ENCODE data around the gene OR14A16.

GRCh38 chr1:247840818-247841217 is 16.9 kb upstream of the OR14A16 start:
- no peak for TF ChIP-seq ZNF513 (tag by site-specific recombination; IDR thresholded peaks at IDR 0.05)
- TF ChIP-seq ZNF416 (tag by site-specific recombination; IDR thresholded peaks at IDR 0.05) = no peak
- no peak for TF ChIP-seq CTCF (tag by site-specific recombination; IDR thresholded peaks at IDR 0.05)
- no peak for TF ChIP-seq ZBTB21 (tag by site-specific recombination; IDR thresholded peaks at IDR 0.05)
- TF ChIP-seq ZBTB7A (tag by site-specific recombination; IDR thresholded peaks at IDR 0.05; ENCODE audit: low read depth) = no peak
- TF ChIP-seq ZNF600 (tag by site-specific recombination; IDR thresholded peaks at IDR 0.05) = no peak
- TF ChIP-seq, protein P1, sequence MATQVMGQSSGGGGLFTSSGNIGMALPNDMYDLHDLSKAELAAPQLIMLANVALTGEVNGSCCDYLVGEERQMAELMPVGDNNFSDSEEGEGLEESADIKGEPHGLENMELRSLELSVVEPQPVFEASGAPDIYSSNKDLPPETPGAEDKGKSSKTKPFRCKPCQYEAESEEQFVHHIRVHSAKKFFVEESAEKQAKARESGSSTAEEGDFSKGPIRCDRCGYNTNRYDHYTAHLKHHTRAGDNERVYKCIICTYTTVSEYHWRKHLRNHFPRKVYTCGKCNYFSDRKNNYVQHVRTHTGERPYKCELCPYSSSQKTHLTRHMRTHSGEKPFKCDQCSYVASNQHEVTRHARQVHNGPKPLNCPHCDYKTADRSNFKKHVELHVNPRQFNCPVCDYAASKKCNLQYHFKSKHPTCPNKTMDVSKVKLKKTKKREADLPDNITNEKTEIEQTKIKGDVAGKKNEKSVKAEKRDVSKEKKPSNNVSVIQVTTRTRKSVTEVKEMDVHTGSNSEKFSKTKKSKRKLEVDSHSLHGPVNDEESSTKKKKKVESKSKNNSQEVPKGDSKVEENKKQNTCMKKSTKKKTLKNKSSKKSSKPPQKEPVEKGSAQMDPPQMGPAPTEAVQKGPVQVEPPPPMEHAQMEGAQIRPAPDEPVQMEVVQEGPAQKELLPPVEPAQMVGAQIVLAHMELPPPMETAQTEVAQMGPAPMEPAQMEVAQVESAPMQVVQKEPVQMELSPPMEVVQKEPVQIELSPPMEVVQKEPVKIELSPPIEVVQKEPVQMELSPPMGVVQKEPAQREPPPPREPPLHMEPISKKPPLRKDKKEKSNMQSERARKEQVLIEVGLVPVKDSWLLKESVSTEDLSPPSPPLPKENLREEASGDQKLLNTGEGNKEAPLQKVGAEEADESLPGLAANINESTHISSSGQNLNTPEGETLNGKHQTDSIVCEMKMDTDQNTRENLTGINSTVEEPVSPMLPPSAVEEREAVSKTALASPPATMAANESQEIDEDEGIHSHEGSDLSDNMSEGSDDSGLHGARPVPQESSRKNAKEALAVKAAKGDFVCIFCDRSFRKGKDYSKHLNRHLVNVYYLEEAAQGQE (tag by site-specific recombination; IDR thresholded peaks at IDR 0.05) = no peak
- no peak for TF ChIP-seq ZNF138 (tag by site-specific recombination; IDR thresholded peaks at IDR 0.05; ENCODE audit: borderline replicate concordance)

Data from HEK293 (cell line).